GM21717 (cell line): ENCODE results near the gene CORO6.

Source experiments
- ATAC-seq: cut with Tn5 transposase; IDR thresholded peaks from one replicate; pipeline ENCODE4 v1.9.1; 2021; ENCODE audit warnings: mild to moderate bottlenecking, moderate library complexity; ENCODE audit not compliant: unreplicated experiment

The CORO6 gene

GRCh38 chr17:29613856-29614255 lies 8.9 kb downstream of the CORO6 start:
- no peak for ATAC-seq

- ATAC-seq, result no peak
These were observed 9.3 kb downstream of the CORO6 start for GRCh38 chr17:29613352-29613837.

GRCh38 chr17:29612404-29613280 lies 10.1 kb downstream of the CORO6 start:
- no peak for ATAC-seq

GRCh38 chr17:29612094-29612403 lies 10.7 kb downstream of the CORO6 start:
- ATAC-seq, result no peak

- ATAC-seq, result no peak
These were observed 11.2 kb downstream of the CORO6 start for GRCh38 chr17:29611351-29612093.

GRCh38 chr17:29610395-29610794 lies 12.3 kb downstream of the CORO6 start:
- ATAC-seq, result no peak

GRCh38 chr17:29608986-29609385 lies 13.7 kb downstream of the CORO6 start:
- no peak for ATAC-seq

GRCh38 chr17:29607557-29608195 lies 15.0 kb downstream of the CORO6 start:
- ATAC-seq, result no peak

- ATAC-seq, result no peak
These were observed 19.5 kb downstream of the CORO6 start for GRCh38 chr17:29603109-29603674.

- ATAC-seq, result no peak
These were observed 25.1 kb downstream of the CORO6 start for GRCh38 chr17:29597361-29598172.

- ATAC-seq, result no peak
These were observed 25.9 kb downstream of the CORO6 start for GRCh38 chr17:29596811-29597210.

- ATAC-seq, result no peak
These were observed 26.6 kb downstream of the CORO6 start for GRCh38 chr17:29595943-29596774.

GRCh38 chr17:29595107-29595942 lies 27.4 kb downstream of the CORO6 start:
- no peak for ATAC-seq

GRCh38 chr17:29594519-29595090 lies 28.1 kb downstream of the CORO6 start:
- ATAC-seq, result no peak

- no peak for ATAC-seq
These were observed 28.9 kb downstream of the CORO6 start for GRCh38 chr17:29593591-29594518.

- ATAC-seq, result no peak
These were observed 29.7 kb downstream of the CORO6 start, which contains the start of gene ANKRD13B for GRCh38 chr17:29592850-29593551. TSS of gene ANKRD13B (plus strand) at chr17:29593132. CDS start at chr17:29593622, 490 bp downstream.
